Pancreas (tissue), 10 donors: Measurements from ENCODE around the gene BMERB1. TPM values are rescaled to one million over a fixed set of nuclear protein-coding genes. Genes with fewer than 3 reads are reported as not detected.

Source experiments
- ATAC-seq, 4 donors: fragments of 200-7000 bp; cut with Tn5 transposase; one replicate each; pipeline versions ENCODE4 v1.8.0 to v1.9.1; 2020; ENCODE audit warnings: mild to moderate bottlenecking in 4 of 4, moderate library complexity in 4 of 4
- DNase-seq, 6 donors: peaks; one replicate each; pipeline ENCODE4 v3.0.0-alpha.2; 2020
- FAIRE-seq: peaks from 2 replicates; lab custom pipeline; 2012; peaks lifted over from hg19 to GRCh38; lab: Jason Lieb, UNC
- H3K27ac ChIP-seq, 4 donors: fragments of 200-600 bp; sonication (generic); 1 replicate in 3 of 4; 2 replicates in 1 of 4; pipeline versions ENCODE4 v1.5.0 to v1.8.0; 2020
- H3K27me3 ChIP-seq, 4 donors: fragments of 200-600 bp; one replicate each; pipeline ENCODE4 v1.8.0; 2021
- H3K36me3 ChIP-seq, 3 donors: fragments of 200-600 bp; sonication (generic) in 1 of 3; one replicate each; pipeline versions ENCODE4 v1.5.0 to v1.8.0; 2020 to 2021
- H3K4me1 ChIP-seq, 3 donors: fragments of 200-600 bp; one replicate each; pipeline ENCODE4 v1.8.0; 2021
- H3K4me3 ChIP-seq, 4 donors: fragments of 200-600 bp; sonication (generic) in 2 of 4; one replicate each; pipeline versions ENCODE4 v1.5.0 to v1.8.0; 2020 to 2021
- H3K9me3 ChIP-seq, 4 donors: fragments of 200-600 bp; one replicate each; pipeline ENCODE4 v1.8.0; 2021
- WGBS, 2 donors: extraction: QIAGEN DNeasy Blood & Tissue Kit; methylation state at CpG; one replicate each; pipeline ENCODE4 v1.1.7; 2013; 5-methylcytosine and 5-hydroxymethylcytosine counted together
- intact Hi-C, 3 donors: fragments of 100-400 bp; cut with DNase I; formaldehyde crosslinking; loops; one replicate each; pipeline versions ENCODE4 v1.11.1 to v1.14.2; 2022
- polyA plus RNA-seq, 2 donors: library from polyadenylated mRNA; stranded (reverse); fragments of 200-250 nt; gene quantifications; one replicate each; pipeline ENCODE4 v1.2.3, GENCODE V29; 2013
- total RNA-seq, 6 donors: library from RNA; stranded (reverse); fragmentation: NEBNext Ultra II Directional in 4 of 6; extraction: Animal tissue kit (Norgen Biotek cat#: 25700) in 4 of 6; gene quantifications; one replicate each; pipeline versions ENCODE4 v1.2.1 to v1.2.4, GENCODE V29; 2021 to 2023
- TF ChIP-seq, protein P1 (sequence below), 4 donors: fragments of 200-600 bp; sonication (generic) in 3 of 4; IDR thresholded peaks; one replicate each; pipeline versions ENCODE4 v1.5.0 to v1.8.0; 2021; ENCODE audit warnings: antibody characterized with exemption in 4 of 4
- donor health status: healthy with polysubstance abuse.
- donor health status: DM: no; HTN: no; CAD: no; lungs with moderate emphysema.
- donor health status: DM: no; HTN: no; CAD: no.
- donor health status: control.
- donor health status: control.
- donor health status: Bipolar disorder and iron deficiency.
- donor health status: DM: yes; HTN: yes; CAD: no.
- donor health status: DM: no; HTN: no; CAD: no.
- donor health status: DM: no; HTN: no; CAD: no.
- donor health status: DM: yes; HTN: yes; CAD: no.

BMERB1 gene
- total and polyA plus RNA-seq, 8 donors: 10.3 to 21.7 (median 17.5) TPM

- Histone ChIP-seq H3K4me1 (peaks cover 0 to 4% (median 0%) of the 10 kb centered on the region in 3 donors), H3K4me3 (no peak overlapping the region), H3K27ac (no peak overlapping the region), H3K27me3 (no peaks in the 10 kb centered on the region), H3K9me3 (no peaks in the 10 kb centered on the region), H3K36me3 (no peaks in the 10 kb centered on the region)
- intact Hi-C loops: no loop called here
- TF ChIP-seq, protein P1, sequence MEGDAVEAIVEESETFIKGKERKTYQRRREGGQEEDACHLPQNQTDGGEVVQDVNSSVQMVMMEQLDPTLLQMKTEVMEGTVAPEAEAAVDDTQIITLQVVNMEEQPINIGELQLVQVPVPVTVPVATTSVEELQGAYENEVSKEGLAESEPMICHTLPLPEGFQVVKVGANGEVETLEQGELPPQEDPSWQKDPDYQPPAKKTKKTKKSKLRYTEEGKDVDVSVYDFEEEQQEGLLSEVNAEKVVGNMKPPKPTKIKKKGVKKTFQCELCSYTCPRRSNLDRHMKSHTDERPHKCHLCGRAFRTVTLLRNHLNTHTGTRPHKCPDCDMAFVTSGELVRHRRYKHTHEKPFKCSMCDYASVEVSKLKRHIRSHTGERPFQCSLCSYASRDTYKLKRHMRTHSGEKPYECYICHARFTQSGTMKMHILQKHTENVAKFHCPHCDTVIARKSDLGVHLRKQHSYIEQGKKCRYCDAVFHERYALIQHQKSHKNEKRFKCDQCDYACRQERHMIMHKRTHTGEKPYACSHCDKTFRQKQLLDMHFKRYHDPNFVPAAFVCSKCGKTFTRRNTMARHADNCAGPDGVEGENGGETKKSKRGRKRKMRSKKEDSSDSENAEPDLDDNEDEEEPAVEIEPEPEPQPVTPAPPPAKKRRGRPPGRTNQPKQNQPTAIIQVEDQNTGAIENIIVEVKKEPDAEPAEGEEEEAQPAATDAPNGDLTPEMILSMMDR (IDR thresholded peaks at IDR 0.05): no peak
- FAIRE-seq: no peak
- ATAC-seq: peak in 2 of 4 donors; percentile 34 to 59
- peak in 1 of 6 donors; percentile 22 for DNase-seq
- WGBS, 2 donors: 90 to 93% methylated on average over 10 of the region's 10 CpGs
These were observed 88.7 kb downstream of the BMERB1 start for GRCh38 chr16:15523092-15523541.

- TF ChIP-seq, protein P1 (IDR thresholded peaks at IDR 0.05): no peak
- no peaks in the 10 kb centered on the region for H3K9me3 ChIP-seq
- H3K27me3 ChIP-seq: no peaks in the 10 kb centered on the region
- ATAC-seq (no peak), DNase-seq (no peak), FAIRE-seq (no peak)
- H3K4me1 ChIP-seq: peaks cover 0 to 4% (median 0%) of the 10 kb centered on the region in 3 donors
- 95 to 97% methylated on average over 4 of the region's 4 CpGs for WGBS, 2 donors
- no peak overlapping the region for H3K4me3 ChIP-seq
- intact Hi-C loops: no loop called here
- no peaks in the 10 kb centered on the region for H3K36me3 ChIP-seq
- no peak overlapping the region for H3K27ac ChIP-seq
These were observed 89.6 kb downstream of the BMERB1 start for GRCh38 chr16:15523939-15524338.

- WGBS, 2 donors: 85 to 88% methylated on average over 5 of the region's 5 CpGs
- no peak overlapping the region for H3K4me3 ChIP-seq
- no peaks in the 10 kb centered on the region for H3K9me3 ChIP-seq
- no peaks in the 10 kb centered on the region for H3K27me3 ChIP-seq
- no peaks in the 10 kb centered on the region for H3K36me3 ChIP-seq
- ATAC-seq (no peak), DNase-seq (no peak), FAIRE-seq (no peak)
- intact Hi-C loops: no loop called here
- TF ChIP-seq, protein P1 (IDR thresholded peaks at IDR 0.05): no peak
- no peaks in the 10 kb centered on the region for H3K4me1 ChIP-seq
- no peak overlapping the region for H3K27ac ChIP-seq
These were observed 90.6 kb downstream of the BMERB1 start for GRCh38 chr16:15524966-15525365.

DNA sequence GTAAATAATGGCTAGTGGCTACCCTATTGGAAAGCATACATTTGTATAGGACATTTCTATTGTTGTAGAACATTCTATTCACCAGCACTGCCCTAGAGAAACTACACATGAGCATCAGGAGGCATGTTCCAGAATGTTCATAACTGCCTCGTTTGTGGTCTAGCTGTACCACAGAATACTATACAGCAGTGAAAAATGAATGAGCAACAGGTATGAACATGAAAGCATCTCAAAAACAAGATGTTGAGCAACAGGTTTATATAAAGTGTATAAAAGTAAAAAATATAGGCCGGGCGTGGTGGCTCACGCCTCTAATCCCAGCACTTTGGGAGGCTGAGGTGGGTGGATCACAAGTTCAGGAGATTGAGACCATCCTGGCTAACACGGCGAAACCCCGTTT lies 91.7 kb downstream of the BMERB1 start:
- Histone ChIP-seq H3K27ac (no peak overlapping the region), H3K27me3 (no peaks in the 10 kb centered on the region), H3K36me3 (no peaks in the 10 kb centered on the region), H3K9me3 (no peaks in the 10 kb centered on the region), H3K4me3 (no peak overlapping the region), H3K4me1 (no peaks in the 10 kb centered on the region)
- ATAC-seq (no peak), FAIRE-seq (no peak), DNase-seq (no peak)
- WGBS, 2 donors: 97 to 99% methylated on average over 7 of the region's 7 CpGs
- intact Hi-C loops: no loop called here
- TF ChIP-seq, protein P1 (IDR thresholded peaks at IDR 0.05): no peak

DNA sequence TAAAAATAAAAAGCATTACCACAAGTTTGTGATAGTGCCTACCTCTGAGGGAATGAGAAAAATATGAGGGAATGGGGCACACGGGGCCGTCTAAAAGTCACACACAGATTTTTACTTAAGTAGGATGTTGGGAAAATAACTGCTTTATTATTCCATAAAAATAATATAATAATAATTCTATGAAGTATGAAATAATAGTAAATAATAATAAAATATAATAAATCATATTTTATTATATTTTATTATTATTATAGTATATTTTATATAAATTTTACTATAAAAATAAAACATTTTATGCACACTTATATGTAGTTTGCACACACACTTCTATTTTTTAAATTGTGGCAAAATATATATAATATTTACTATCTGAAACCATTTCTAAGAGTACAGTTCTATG lies 92.3 kb downstream of the BMERB1 start:
- Histone ChIP-seq H3K36me3 (no peaks in the 10 kb centered on the region), H3K4me3 (no peak overlapping the region), H3K27me3 (no peaks in the 10 kb centered on the region), H3K4me1 (no peaks in the 10 kb centered on the region), H3K9me3 (no peaks in the 10 kb centered on the region), H3K27ac (no peak overlapping the region)
- no peak for DNase-seq
- 90 to 96% methylated on average over 2 of the region's 2 CpGs for WGBS, 2 donors
- no peak for FAIRE-seq
- TF ChIP-seq, protein P1 (IDR thresholded peaks at IDR 0.05): no peak
- ATAC-seq: no peak
- intact Hi-C loops: no loop called here
